Measurements from ENCODE around the gene DLG2. TPM values are rescaled to one million over a fixed set of nuclear protein-coding genes. Genes with fewer than 3 reads are reported as not detected.

DLG2 gene
- total and polyA plus RNA-seq, 7 donors: 0.60 to 25.8 (median 9.7) TPM; not detected in 1

DNA sequence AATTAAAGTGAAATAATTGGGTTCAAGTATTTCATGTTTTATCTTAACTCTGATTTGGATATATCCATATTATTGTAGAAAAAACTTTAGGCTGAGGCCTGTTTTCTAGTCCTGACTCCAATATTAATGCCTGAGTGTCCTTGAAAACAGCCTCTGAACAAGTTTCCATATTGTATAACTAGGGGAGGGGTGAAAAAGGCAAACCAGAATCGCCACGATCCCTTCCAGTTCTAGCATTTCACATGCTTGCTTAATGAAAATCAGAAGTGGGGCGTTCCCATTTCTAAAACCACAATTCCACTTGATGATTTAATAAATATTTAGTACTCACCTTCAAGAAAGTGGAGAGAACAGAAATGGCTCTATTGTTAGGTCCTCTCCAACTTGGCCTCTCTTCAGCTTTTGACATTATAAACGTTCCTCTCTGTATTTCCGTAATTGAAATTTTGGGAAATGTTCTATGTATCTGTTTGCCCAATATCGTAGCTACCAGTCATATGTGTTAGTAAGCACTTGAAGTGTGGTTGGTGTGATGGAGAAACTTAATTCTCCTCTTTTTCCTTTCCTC is 1779.6 kb downstream of the DLG2 start:
- intact Hi-C loops (cut with DNase I): no loop called here
- TF ChIP-seq, protein P1, sequence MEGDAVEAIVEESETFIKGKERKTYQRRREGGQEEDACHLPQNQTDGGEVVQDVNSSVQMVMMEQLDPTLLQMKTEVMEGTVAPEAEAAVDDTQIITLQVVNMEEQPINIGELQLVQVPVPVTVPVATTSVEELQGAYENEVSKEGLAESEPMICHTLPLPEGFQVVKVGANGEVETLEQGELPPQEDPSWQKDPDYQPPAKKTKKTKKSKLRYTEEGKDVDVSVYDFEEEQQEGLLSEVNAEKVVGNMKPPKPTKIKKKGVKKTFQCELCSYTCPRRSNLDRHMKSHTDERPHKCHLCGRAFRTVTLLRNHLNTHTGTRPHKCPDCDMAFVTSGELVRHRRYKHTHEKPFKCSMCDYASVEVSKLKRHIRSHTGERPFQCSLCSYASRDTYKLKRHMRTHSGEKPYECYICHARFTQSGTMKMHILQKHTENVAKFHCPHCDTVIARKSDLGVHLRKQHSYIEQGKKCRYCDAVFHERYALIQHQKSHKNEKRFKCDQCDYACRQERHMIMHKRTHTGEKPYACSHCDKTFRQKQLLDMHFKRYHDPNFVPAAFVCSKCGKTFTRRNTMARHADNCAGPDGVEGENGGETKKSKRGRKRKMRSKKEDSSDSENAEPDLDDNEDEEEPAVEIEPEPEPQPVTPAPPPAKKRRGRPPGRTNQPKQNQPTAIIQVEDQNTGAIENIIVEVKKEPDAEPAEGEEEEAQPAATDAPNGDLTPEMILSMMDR (IDR thresholded peaks at IDR 0.05): no peak
- no peak for TF ChIP-seq EP300 (IDR thresholded peaks at IDR 0.05)
- TF ChIP-seq POLR2AphosphoS5 (IDR thresholded peaks at IDR 0.05): no peak
- no peak for TF ChIP-seq POLR2A (IDR thresholded peaks at IDR 0.05)
- WGBS, 2 donors: 90 to 92% methylated on average over 6 of the region's 6 CpGs

DNA sequence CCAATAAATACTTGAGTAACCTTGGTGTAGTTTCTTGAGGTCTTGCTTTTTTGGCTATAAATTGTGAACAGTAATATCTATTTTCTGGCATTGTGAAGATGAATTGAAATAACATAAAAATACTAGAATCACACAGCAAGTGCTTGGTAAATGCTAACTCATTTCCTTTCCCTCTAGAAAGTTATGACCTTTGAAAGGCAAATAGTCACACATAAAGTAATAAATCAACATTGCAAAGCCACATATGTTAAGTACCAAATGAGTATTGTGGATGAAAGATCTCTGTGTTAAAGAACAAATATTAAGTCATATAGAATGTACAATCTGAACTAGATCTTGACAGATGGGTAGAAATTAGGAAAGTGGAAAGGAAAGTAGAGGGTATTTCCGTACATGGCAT is 1781.3 kb downstream of the DLG2 start:
- intact Hi-C loops (cut with DNase I): no loop called here
- Histone ChIP-seq H3K36me3 (no peaks in the 10 kb centered on the region), H3K4me3 (no peak overlapping the region), H3K27me3 (no peaks in the 10 kb centered on the region), H3K9me3 (no peaks in the 10 kb centered on the region), H3K27ac (no peak overlapping the region), H3K4me1 (no peaks in the 10 kb centered on the region)
- TF ChIP-seq, protein P1 (IDR thresholded peaks at IDR 0.05): no peak
- TF ChIP-seq POLR2A (IDR thresholded peaks at IDR 0.05) (no peak), EP300 (IDR thresholded peaks at IDR 0.05) (no peak), POLR2AphosphoS5 (IDR thresholded peaks at IDR 0.05) (no peak)
- DNase-seq: no peak
- WGBS, 2 donors: 46 to 54% methylated on average over 1 of the region's 1 CpG

More for the DNA sequence above, 1779.6 kb downstream of the DLG2 start:
- Histone ChIP-seq H3K27me3 (no peaks in the 10 kb centered on the region), H3K4me3 (no peak overlapping the region), H3K9me3 (no peaks in the 10 kb centered on the region), H3K27ac (no peak overlapping the region), H3K4me1 (no peaks in the 10 kb centered on the region), H3K36me3 (no peaks in the 10 kb centered on the region)
- no peak for DNase-seq

DNA sequence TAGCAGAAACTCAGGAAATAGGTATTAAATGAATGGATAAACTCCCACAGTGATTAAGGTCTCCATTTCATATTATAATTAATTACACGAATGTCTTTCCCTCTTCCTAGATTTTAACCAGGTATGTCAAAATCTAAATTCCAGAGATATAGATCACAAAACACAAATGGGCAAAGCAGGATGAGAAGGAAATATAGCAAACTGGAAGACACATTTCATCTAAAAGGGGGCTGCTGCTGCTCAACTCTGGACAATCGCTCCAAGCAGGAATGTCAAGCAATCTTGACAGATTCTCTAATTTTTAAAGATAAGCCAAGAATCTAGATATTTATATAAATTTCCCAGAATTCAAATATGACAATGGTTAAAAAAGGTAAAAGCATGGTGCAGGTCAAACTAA is 1786.8 kb downstream of the DLG2 start:
- intact Hi-C loops (cut with DNase I): no loop called here
- no peak overlapping the region for H3K27ac ChIP-seq
- WGBS, 2 donors: 85 to 96% methylated on average over 2 of the region's 2 CpGs
- no peak for DNase-seq
- H3K36me3 ChIP-seq: no peaks in the 10 kb centered on the region
- TF ChIP-seq POLR2A (IDR thresholded peaks at IDR 0.05) (no peak), POLR2AphosphoS5 (IDR thresholded peaks at IDR 0.05) (no peak)
- TF ChIP-seq, protein P1 (IDR thresholded peaks at IDR 0.05): no peak
- H3K27me3 ChIP-seq: no peaks in the 10 kb centered on the region
- peaks cover 0 to 11% (median 9%) of the 10 kb centered on the region in 4 donors for H3K4me1 ChIP-seq
- H3K9me3 ChIP-seq: no peaks in the 10 kb centered on the region
- H3K4me3 ChIP-seq: no peak overlapping the region

DNA sequence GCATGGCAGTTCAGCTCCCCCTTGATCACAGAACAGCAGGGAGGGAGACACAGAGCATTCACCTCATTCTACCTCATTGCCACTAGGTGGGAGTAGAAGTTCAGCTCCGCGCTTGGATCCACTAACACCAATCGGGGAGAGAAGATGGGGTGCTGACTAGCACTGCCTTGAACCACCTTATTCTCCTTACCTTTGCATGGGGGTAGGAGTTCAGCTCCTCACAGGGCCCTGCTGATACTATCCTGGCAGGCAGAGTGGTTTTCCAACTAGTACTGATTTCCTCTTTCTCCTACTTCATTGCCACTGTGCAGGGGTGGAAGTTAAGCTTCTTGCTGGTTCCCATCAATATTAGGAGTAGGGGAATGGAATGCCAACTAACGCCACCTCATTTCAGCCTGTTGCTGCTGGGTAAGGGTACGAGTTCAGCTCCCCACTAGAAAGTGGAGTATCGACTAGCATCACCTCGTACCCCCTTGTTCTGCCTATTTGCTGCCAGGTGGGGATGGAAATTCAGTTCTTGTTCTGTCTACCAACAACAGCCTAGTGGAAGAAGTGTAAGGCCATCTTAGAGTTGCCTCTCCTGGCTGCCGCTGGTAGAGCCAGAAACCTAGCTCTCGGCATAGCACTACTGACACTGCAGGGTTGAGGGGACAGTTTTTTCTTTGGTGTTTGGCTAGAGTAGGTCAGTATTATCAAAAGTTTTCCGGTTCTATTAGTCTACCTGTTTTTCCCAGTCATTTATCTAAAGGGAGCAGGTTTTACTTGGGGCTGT is 1790.1 kb downstream of the DLG2 start:
- Histone ChIP-seq H3K36me3 (no peaks in the 10 kb centered on the region), H3K9me3 (no peaks in the 10 kb centered on the region), H3K4me3 (no peak overlapping the region), H3K27ac (no peak overlapping the region), H3K27me3 (no peaks in the 10 kb centered on the region), H3K4me1 (peaks cover 0 to 17% (median 13%) of the 10 kb centered on the region in 4 donors)
- no peak for TF ChIP-seq POLR2A (IDR thresholded peaks at IDR 0.05)
- TF ChIP-seq, protein P1 (IDR thresholded peaks at IDR 0.05): peak; percentile 28 to 67 (median 46)
- intact Hi-C loops (cut with DNase I): loop anchor here (5.0 to 10.0 kb wide), 2 partner anchors 428 to 545 kb away; no protein-coding TSS in a partner anchor
- WGBS, 2 donors: 51 to 64% methylated on average over 10 of the region's 10 CpGs
- peak; percentile 73 for DNase-seq

Data from sigmoid colon (tissue), 7 donors.